ENCODE measurements around the gene KCNK4. TPM values are rescaled to one million over a fixed set of nuclear protein-coding genes. Genes with fewer than 3 reads are reported as not detected.

The KCNK4 gene
- total and polyA plus RNA-seq, 2 of the 13 experiments (the other 11 are each of a cell fraction or from before 2014, with no cell fraction given) = not detected

- H3K36me3 ChIP-seq (replicated peaks in 1 of 2; ENCODE audit: control insufficient read depth in 1 of 2, insufficient read depth in 2 of 2, low read length in 2 of 2) = no peaks in the 10 kb centered on the region
- ATAC-seq (no peak), DNase-seq (ENCODE audit: low spot score) (no peak), FAIRE-seq (no peak)
- in situ Hi-C loops (cut with HindIII; ENCODE audit: extremely low pct_ligation_motif_present, low pct_unique_long_range_greater_than_20kb) = no loop called here
- no peaks in the 10 kb centered on the region for H4K20me1 ChIP-seq (ENCODE audit: insufficient read depth, low read length)
- ChIA-PET CTCF (ENCODE audit: low intra/inter-chr PET ratio, low total read pairs) (no interaction called here), POLR2A (no interaction called here)
- no peak overlapping the region for H3K9ac ChIP-seq (ENCODE audit: insufficient read depth, low read depth, low read length)
- no peak overlapping the region for H3K4me2 ChIP-seq (ENCODE audit: low read depth, low read length)
- no TSS peak for BruUV-seq (replicated peaks)
- H3K79me2 ChIP-seq (ENCODE audit: insufficient read depth, low read length) = no peaks in the 10 kb centered on the region
- TF ChIP-seq ZNF224 (CRISPR knock-in tag; IDR thresholded peaks at IDR 0.05) = no peak
- no peak for TF ChIP-seq FOXM1 (CRISPR knock-in tag; IDR thresholded peaks at IDR 0.05)
- TF ChIP-seq FOSL1 (CRISPR knock-in tag; IDR thresholded peaks at IDR 0.05; ENCODE audit: borderline replicate concordance) = no peak
- no peak for TF ChIP-seq POGZ (CRISPR knock-in tag; IDR thresholded peaks at IDR 0.05)
- TF ChIP-seq CERS6 (CRISPR knock-in tag; IDR thresholded peaks at IDR 0.05) = no peak
- no peak for TF ChIP-seq NFYB (CRISPR knock-in tag; IDR thresholded peaks at IDR 0.05)
- peaks cover 3 to 11% of the 10 kb centered on the region in 2 experiments; a peak in 3 of 5 replicates for H3K27me3 ChIP-seq (ENCODE audit: control insufficient read depth in 1 of 2, insufficient read depth in 2 of 2, low read length in 2 of 2)
- no peak overlapping the region for H3K27ac ChIP-seq (ENCODE audit: extremely low read length, insufficient read depth, low read length)
- H3K4me3 ChIP-seq (replicated peaks in 1 of 3; ENCODE audit: insufficient read depth in 1 of 3, low read depth in 2 of 3, low read length in 3 of 3) = no peak overlapping the region
- no peak overlapping the region for H2AFZ ChIP-seq (ENCODE audit: low read length)
- peaks cover 22% of the 10 kb centered on the region for H3K4me1 ChIP-seq (ENCODE audit: insufficient read depth, low read length)
- 54% methylated on average over 8 of the region's 8 CpGs for WGBS (ENCODE audit: low lambda C conversion rate)
- intact Hi-C loops (cut with micrococcal nuclease; ENCODE audit: unreplicated experiment) = no loop called here
- no peaks in the 10 kb centered on the region for H3K9me3 ChIP-seq (ENCODE audit: low read length)
Observed at GRCh38 chr11:64333556-64333955, 42.5 kb downstream of the KCNK4 start.

GRCh38 chr11:64334764-64335735 is 43.9 kb downstream of the KCNK4 start:
- intact Hi-C loops (cut with micrococcal nuclease; ENCODE audit: unreplicated experiment) (no loop called here), in situ Hi-C loops (cut with HindIII; ENCODE audit: extremely low pct_ligation_motif_present, low pct_unique_long_range_greater_than_20kb) (no loop called here)
- FAIRE-seq (no peak), ATAC-seq (peak; percentile 74), DNase-seq (ENCODE audit: low spot score) (peak; percentile 85)
- H3K36me3 ChIP-seq (replicated peaks in 1 of 2; ENCODE audit: control insufficient read depth in 1 of 2, insufficient read depth in 2 of 2, low read length in 2 of 2) = no peaks in the 10 kb centered on the region
- no TSS peak for BruUV-seq (replicated peaks)
- ChIA-PET CTCF (ENCODE audit: low intra/inter-chr PET ratio, low total read pairs) (no interaction called here), POLR2A (interaction anchor here (0.7 to 1.2 kb wide), 2 partner anchors 18 to 25 kb away, joined by 3 to 7 read pairs; partner anchors contain the start of genes PRDX5 and TRMT112)
- no peak overlapping the region for H3K27ac ChIP-seq (ENCODE audit: extremely low read length, insufficient read depth, low read length)
- H3K79me2 ChIP-seq (ENCODE audit: insufficient read depth, low read length) = no peaks in the 10 kb centered on the region
- 11% methylated on average over 12 of the region's 13 CpGs for WGBS (ENCODE audit: low lambda C conversion rate)
- peaks cover 22% of the 10 kb centered on the region for H3K4me1 ChIP-seq (ENCODE audit: insufficient read depth, low read length)
- no peak overlapping the region for H2AFZ ChIP-seq (ENCODE audit: low read length)
- H4K20me1 ChIP-seq (ENCODE audit: insufficient read depth, low read length) = no peaks in the 10 kb centered on the region
- no peak overlapping the region for H3K4me2 ChIP-seq (ENCODE audit: low read depth, low read length)
- peaks cover 3 to 21% of the 10 kb centered on the region in 2 experiments; a peak in 4 of 5 replicates for H3K27me3 ChIP-seq (ENCODE audit: control insufficient read depth in 1 of 2, insufficient read depth in 2 of 2, low read length in 2 of 2)
- no peak overlapping the region for H3K9ac ChIP-seq (ENCODE audit: insufficient read depth, low read depth, low read length)
- H3K9me3 ChIP-seq (ENCODE audit: low read length) = no peaks in the 10 kb centered on the region
- no peak overlapping the region for H3K4me3 ChIP-seq (replicated peaks in 1 of 3; ENCODE audit: insufficient read depth in 1 of 3, low read depth in 2 of 3, low read length in 3 of 3)
- TF ChIP-seq ZNF646 (CRISPR knock-in tag; IDR thresholded peaks at IDR 0.05) (no peak), YEATS2 (CRISPR knock-in tag; IDR thresholded peaks at IDR 0.05; ENCODE audit: borderline replicate concordance) (0 out of 2 replicates have a peak, but pooled peaks have one; percentile 29), ZNF580 (CRISPR knock-in tag; IDR thresholded peaks at IDR 0.05; ENCODE audit: borderline replicate concordance, low read depth) (no peak)

Data from HepG2 (cell line).